ENCODE data around the gene PCDHA10.
"Not testable (repeated sequence)": the region's sequence is repeated elsewhere in the genome, so short reads cannot be mapped to it uniquely, and the experiment has no call there.

PCDHA10 gene

GRCh38 chr5:140842798-140843733, 12.6 kb upstream of the PCDHA10 start:
- no peak for DNase-seq (ENCODE audit: low read depth)

GRCh38 chr5:140848139-140849102, 7.3 kb upstream of the PCDHA10 start, which contains the start of gene PCDHA9:
TSS of gene PCDHA9 (plus strand) at chr5:140848382. CDS start at chr5:140848496, 114 bp downstream.
- not testable (repeated sequence) for DNase-seq (ENCODE audit: low read depth)

GRCh38 chr5:140849831-140850634, 5.7 kb upstream of the PCDHA10 start:
- not testable (repeated sequence) for DNase-seq (ENCODE audit: low read depth)

- DNase-seq (ENCODE audit: low read depth) = no peak
These were observed 1.7 kb downstream of the PCDHA10 start for GRCh38 chr5:140857177-140857986.

- DNase-seq (ENCODE audit: low read depth) = no peak
These were observed 2.2 kb downstream of the PCDHA10 start for GRCh38 chr5:140857987-140858240.

GRCh38 chr5:140862441-140863295, 7.0 kb downstream of the PCDHA10 start:
- DNase-seq (ENCODE audit: low read depth) = no peak

GRCh38 chr5:140868721-140869554, 13.2 kb downstream of the PCDHA10 start, which contains the start of gene PCDHA11:
TSS of gene PCDHA11 (plus strand) at chr5:140868957. CDS start at chr5:140869104, 147 bp downstream.
- DNase-seq (ENCODE audit: low read depth) = no peak

GRCh38 chr5:140869555-140869886, 13.8 kb downstream of the PCDHA10 start:
- no peak for DNase-seq (ENCODE audit: low read depth)

GRCh38 chr5:140870221-140871201, 14.8 kb downstream of the PCDHA10 start:
- DNase-seq (ENCODE audit: low read depth) = no peak

GRCh38 chr5:140875085-140876065, 19.7 kb downstream of the PCDHA10 start, which contains the start of gene PCDHA12:
TSS of gene PCDHA12 (plus strand) at chr5:140875308. CDS start at chr5:140875473, 165 bp downstream.
- DNase-seq (ENCODE audit: low read depth) = no peak

GRCh38 chr5:140876541-140877261, 21.0 kb downstream of the PCDHA10 start:
- not testable (repeated sequence) for DNase-seq (ENCODE audit: low read depth)

GRCh38 chr5:140877262-140877581, 21.5 kb downstream of the PCDHA10 start:
- DNase-seq (ENCODE audit: low read depth) = no peak

GRCh38 chr5:140881889-140882590, 26.3 kb downstream of the PCDHA10 start, which contains the start of gene PCDHA13:
TSS of gene PCDHA13 (plus strand) at chr5:140882124. CDS start at chr5:140882269, 145 bp downstream.
- no peak for DNase-seq (ENCODE audit: low read depth)

GRCh38 chr5:140882591-140882899, 26.8 kb downstream of the PCDHA10 start:
- DNase-seq (ENCODE audit: low read depth) = peak; percentile 9

- DNase-seq (ENCODE audit: low read depth) = no peak
These were observed 27.7 kb downstream of the PCDHA10 start for GRCh38 chr5:140883373-140883772.

All from HS-5 (cell line).